ENCODE data around the gene TFCP2. TPM values are rescaled to one million over a fixed set of nuclear protein-coding genes. Genes with fewer than 3 reads are reported as not detected.
A peak's percentile ranks its signal among the peaks of the same experiment; 100 is the strongest.

Gene TFCP2
- total RNA-seq, 1 donor from 2014 or later: 40.7 TPM

GRCh38 chr12:51049525-51049924 is 123.4 kb downstream of the TFCP2 start:
- Mint-ChIP-seq H3K4me1 (ENCODE audit: unreplicated experiment) (peaks cover 17% of the 10 kb centered on the region), H3K9me3 (no peaks in the 10 kb centered on the region), H3K4me3 (peak overlapping the region; percentile 99), H3K27ac (peak overlapping the region; percentile 91), H3K36me3 (peaks cover 9% of the 10 kb centered on the region), H3K27me3 (no peaks in the 10 kb centered on the region)
- no peak for DNase-seq (ENCODE audit: extremely low spot score, unreplicated experiment)
- TF ChIP-seq CTCF (conservative IDR thresholded peaks at IDR 0.05): no peak

GRCh38 chr12:51048661-51049251 is 124.2 kb downstream of the TFCP2 start:
- Mint-ChIP-seq H3K36me3 (peaks cover 9% of the 10 kb centered on the region), H3K27ac (peak overlapping the region; percentile 91), H3K9me3 (no peaks in the 10 kb centered on the region), H3K4me3 (peak overlapping the region; percentile 99), H3K27me3 (no peaks in the 10 kb centered on the region), H3K4me1 (ENCODE audit: unreplicated experiment) (peaks cover 17% of the 10 kb centered on the region)
- DNase-seq (ENCODE audit: extremely low spot score, unreplicated experiment): no peak
- no peak for TF ChIP-seq CTCF (conservative IDR thresholded peaks at IDR 0.05)

- Mint-ChIP-seq H3K27me3 (no peaks in the 10 kb centered on the region), H3K4me3 (peak within 1 kb of the TSS; percentile 99), H3K9me3 (no peaks in the 10 kb centered on the region), H3K4me1 (ENCODE audit: unreplicated experiment) (peaks cover 17% of the 10 kb centered on the region), H3K27ac (peak within 1 kb of the TSS; percentile 91), H3K36me3 (peaks cover 9% of the 10 kb centered on the region)
- peak; percentile 93 for DNase-seq (ENCODE audit: extremely low spot score, unreplicated experiment)
- peak; percentile 96 for TF ChIP-seq CTCF (conservative IDR thresholded peaks at IDR 0.05)
Observed at GRCh38 chr12:51047655-51048540, 125.0 kb downstream of the TFCP2 start, which contains the start of gene LETMD1. TSS of gene LETMD1 (plus strand) at chr12:51048327. CDS start at chr12:51048357, 30 bp downstream.

Other genes with a start within 250 kb of the TFCP2 start
- gene HIGD1C, start 220.6 kb downstream of the TFCP2 start, total RNA-seq (ENCODE audit: low replicate concordance): not detected in 2 replicates
- 56.3 and 62.9 TPM in 2 replicates for gene SLC11A2, start 146.8 kb downstream of the TFCP2 start, total RNA-seq (ENCODE audit: low replicate concordance)
- 67.8 and 68.7 TPM in 2 replicates for gene LETMD1, start 124.8 kb downstream of the TFCP2 start, total RNA-seq (ENCODE audit: low replicate concordance)
- gene CSRNP2, start 89.5 kb downstream of the TFCP2 start, total RNA-seq (ENCODE audit: low replicate concordance): 32.1 and 55.5 TPM in 2 replicates
- gene POU6F1, start 44.9 kb upstream of the TFCP2 start, total RNA-seq (ENCODE audit: low replicate concordance): 5.6 and 6.6 TPM in 2 replicates
- 89.0 and 149 TPM in 2 replicates for gene DAZAP2, start 65.7 kb upstream of the TFCP2 start, total RNA-seq (ENCODE audit: low replicate concordance)
- gene SMAGP, start 97.3 kb upstream of the TFCP2 start, total RNA-seq (ENCODE audit: low replicate concordance): 35.5 and 80.7 TPM in 2 replicates
- 0.19 TPM in 1 of 2 replicates, not detected in the other for gene BIN2, start 151.0 kb upstream of the TFCP2 start, total RNA-seq (ENCODE audit: low replicate concordance)
- not detected in 2 replicates for gene CELA1, start 173.5 kb upstream of the TFCP2 start, total RNA-seq (ENCODE audit: low replicate concordance)
- 17.2 and 87.4 TPM in 2 replicates for gene GALNT6, start 218.3 kb upstream of the TFCP2 start, total RNA-seq (ENCODE audit: low replicate concordance)